MCF 10A (cell line): ENCODE results near the gene PEX13. TPM values are rescaled to one million over a fixed set of nuclear protein-coding genes. Genes with fewer than 3 reads are reported as not detected.

Experiments
- BruUV-seq: library from RNA; stranded (reverse); fragments of 400-500 nt; replicated peaks from 2 replicates; lab custom pipeline; 2021; lab: Mats Ljungman, UMichigan
- CTCF ChIA-PET: fragments of 300-600 bp; sonication (Branson Sonifier 250); formaldehyde crosslinking; extraction: SDS; loops from one replicate; lab custom pipeline; 2021; ENCODE audit warnings: antibody characterized with exemption, inconsistent platforms; lab: Yijun Ruan, JAX
- POLR2A ChIA-PET: fragments of 300-600, 350-650 bp; sonication (Branson Sonifier 250); formaldehyde crosslinking; extraction: SDS; loops from one replicate; lab custom pipeline; 2020; ENCODE audit warnings: antibody characterized with exemption, inconsistent platforms; lab: Yijun Ruan, JAX
- DNase-seq: peaks from one replicate; pipeline ENCODE4 v3.0.0-alpha.2; 2018; ENCODE audit not compliant: unreplicated experiment
- H3K27ac Mint-ChIP-seq: one replicate; pipeline ENCODE4 v1.8.0; 2022; ENCODE audit warnings: mild to moderate bottlenecking, low read depth, mixed read lengths; ENCODE audit not compliant: unreplicated experiment
- H3K27me3 Mint-ChIP-seq: one replicate; pipeline ENCODE4 v1.8.0; 2022; ENCODE audit warnings: mixed read lengths; ENCODE audit not compliant: insufficient read depth, unreplicated experiment
- H3K36me3 Mint-ChIP-seq: one replicate; pipeline ENCODE4 v1.8.0; 2022; ENCODE audit warnings: mild to moderate bottlenecking, moderate library complexity, mixed read lengths; ENCODE audit not compliant: insufficient read depth, unreplicated experiment
- H3K4me1 Mint-ChIP-seq: one replicate; pipeline ENCODE4 v1.8.0; 2022; ENCODE audit warnings: mixed read lengths; ENCODE audit not compliant: insufficient read depth, unreplicated experiment
- H3K4me3 Mint-ChIP-seq: one replicate; pipeline ENCODE4 v1.8.0; 2022; ENCODE audit warnings: mild to moderate bottlenecking, moderate library complexity, mixed read lengths; ENCODE audit not compliant: unreplicated experiment
- H3K9me3 Mint-ChIP-seq: one replicate; pipeline ENCODE4 v1.8.0; 2022; ENCODE audit warnings: mixed read lengths; ENCODE audit not compliant: unreplicated experiment
- intact Hi-C: fragments of 100-400 bp; cut with micrococcal nuclease; formaldehyde crosslinking; loops from 2 replicates; pipeline ENCODE4 v1.14.1; 2022
- total RNA-seq: library from RNA; stranded (reverse); gene quantifications from 2 replicates; pipeline ENCODE4 v1.2.3, GENCODE V29; 2022
- TF ChIP-seq, protein P1 (sequence below): fragments of 200-600 bp; IDR thresholded peaks from one replicate; pipeline ENCODE4 v1.8.0; 2022; ENCODE audit warnings: antibody characterized with exemption, mild to moderate bottlenecking; ENCODE audit not compliant: unreplicated experiment

PEX13 gene
- total RNA-seq, 1 experiment from 2014 or later: 18.6 TPM

DNA sequence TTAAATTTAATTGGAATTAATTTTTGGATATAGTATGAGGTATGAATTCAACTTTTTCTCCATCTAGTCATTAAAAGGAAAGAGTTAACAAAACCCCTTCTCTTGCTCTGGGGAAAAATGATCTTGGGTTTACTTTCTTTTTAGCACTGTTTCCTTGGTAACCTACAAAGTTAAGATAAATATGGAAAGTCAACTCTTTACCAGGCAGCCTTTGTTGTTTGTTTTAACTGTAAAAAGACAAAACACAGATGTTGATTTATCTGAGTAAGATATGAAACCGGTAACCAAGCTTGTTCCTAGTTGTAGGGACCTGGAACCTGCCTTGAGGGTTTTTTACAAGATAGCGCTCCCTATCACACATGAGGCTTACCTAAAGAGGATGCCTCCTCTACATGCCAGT lies 38.0 kb downstream of the PEX13 start:
- no peaks in the 10 kb centered on the region for H3K9me3 Mint-ChIP-seq
- H3K27ac Mint-ChIP-seq: no peak overlapping the region
- POLR2A ChIA-PET: interaction anchor here (0.6 to 2.4 kb wide), 2 partner anchors 11 to 86 kb away, joined by 3 to 6 read pairs; partner anchors contain the start of gene SANBR
- TF ChIP-seq, protein P1, sequence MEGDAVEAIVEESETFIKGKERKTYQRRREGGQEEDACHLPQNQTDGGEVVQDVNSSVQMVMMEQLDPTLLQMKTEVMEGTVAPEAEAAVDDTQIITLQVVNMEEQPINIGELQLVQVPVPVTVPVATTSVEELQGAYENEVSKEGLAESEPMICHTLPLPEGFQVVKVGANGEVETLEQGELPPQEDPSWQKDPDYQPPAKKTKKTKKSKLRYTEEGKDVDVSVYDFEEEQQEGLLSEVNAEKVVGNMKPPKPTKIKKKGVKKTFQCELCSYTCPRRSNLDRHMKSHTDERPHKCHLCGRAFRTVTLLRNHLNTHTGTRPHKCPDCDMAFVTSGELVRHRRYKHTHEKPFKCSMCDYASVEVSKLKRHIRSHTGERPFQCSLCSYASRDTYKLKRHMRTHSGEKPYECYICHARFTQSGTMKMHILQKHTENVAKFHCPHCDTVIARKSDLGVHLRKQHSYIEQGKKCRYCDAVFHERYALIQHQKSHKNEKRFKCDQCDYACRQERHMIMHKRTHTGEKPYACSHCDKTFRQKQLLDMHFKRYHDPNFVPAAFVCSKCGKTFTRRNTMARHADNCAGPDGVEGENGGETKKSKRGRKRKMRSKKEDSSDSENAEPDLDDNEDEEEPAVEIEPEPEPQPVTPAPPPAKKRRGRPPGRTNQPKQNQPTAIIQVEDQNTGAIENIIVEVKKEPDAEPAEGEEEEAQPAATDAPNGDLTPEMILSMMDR: no peak
- no peak overlapping the region for H3K4me3 Mint-ChIP-seq
- peaks cover 28% of the 10 kb centered on the region for H3K36me3 Mint-ChIP-seq
- no TSS peak for BruUV-seq
- intact Hi-C loops: no loop called here
- H3K27me3 Mint-ChIP-seq: no peaks in the 10 kb centered on the region
- H3K4me1 Mint-ChIP-seq: no peaks in the 10 kb centered on the region
- CTCF ChIA-PET: interaction anchor here (0.7 to 1.4 kb wide), 3 partner anchors 21 to 189 kb away, joined by 3 to 4 read pairs (median 3); no protein-coding TSS in a partner anchor
- no peak for DNase-seq

DNA sequence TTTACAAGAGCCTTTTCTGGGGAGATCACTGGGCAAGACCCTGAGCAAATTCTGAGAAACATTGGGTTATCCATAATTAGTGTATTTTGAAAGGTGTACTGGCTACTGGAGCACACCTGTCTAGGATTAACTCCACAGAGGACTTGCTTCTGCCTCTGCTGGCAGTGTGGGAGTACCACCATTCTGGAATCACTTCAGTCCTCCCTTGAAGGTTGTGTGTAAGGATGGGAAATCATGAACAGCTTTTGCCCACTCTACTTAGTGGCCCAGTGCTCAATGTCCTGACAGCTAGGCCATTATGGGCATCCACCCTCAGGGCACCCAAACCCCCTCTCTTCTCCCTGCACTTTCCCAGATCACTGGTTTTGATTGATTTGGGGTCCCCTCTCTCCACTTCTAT lies 40.0 kb downstream of the PEX13 start:
- Mint-ChIP-seq H3K4me3 (no peak overlapping the region), H3K9me3 (no peaks in the 10 kb centered on the region), H3K4me1 (no peaks in the 10 kb centered on the region), H3K36me3 (peaks cover 21% of the 10 kb centered on the region), H3K27me3 (no peaks in the 10 kb centered on the region), H3K27ac (no peak overlapping the region)
- no peak for DNase-seq
- POLR2A ChIA-PET: no interaction called here
- intact Hi-C loops: no loop called here
- no TSS peak for BruUV-seq
- TF ChIP-seq, protein P1: no peak
- CTCF ChIA-PET: no interaction called here

DNA sequence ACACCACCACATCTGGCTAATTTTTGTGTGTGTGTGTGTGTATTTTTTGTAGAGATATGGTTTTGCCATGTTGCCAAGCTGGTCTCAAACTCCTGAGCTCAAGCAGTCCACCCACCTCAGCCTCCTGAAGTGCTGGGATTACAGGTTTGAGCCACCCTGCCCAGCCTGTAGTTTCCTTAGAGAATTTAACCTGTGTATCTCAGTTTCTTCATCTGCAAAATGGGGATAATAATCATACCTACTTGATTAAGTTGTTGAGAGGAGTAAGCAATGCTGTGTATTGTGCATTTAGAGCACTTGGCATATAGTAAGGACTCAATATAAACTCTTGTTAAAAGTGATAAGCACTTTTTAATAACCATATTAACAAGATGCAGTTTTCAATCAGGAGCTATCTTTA lies 41.9 kb downstream of the PEX13 start:
- intact Hi-C loops: no loop called here

More for the DNA sequence above, 41.9 kb downstream of the PEX13 start:
- no peaks in the 10 kb centered on the region for H3K4me1 Mint-ChIP-seq
- H3K36me3 Mint-ChIP-seq: peaks cover 15% of the 10 kb centered on the region
- BruUV-seq: no TSS peak
- no peaks in the 10 kb centered on the region for H3K9me3 Mint-ChIP-seq
- ChIA-PET POLR2A (interaction anchor here (0.5 kb wide), 1 partner anchor 28 kb away, joined by 3 read pairs; no protein-coding TSS in a partner anchor), CTCF (interaction anchor here (1.1 kb wide), 1 partner anchor 385 kb away, joined by 3 read pairs; no protein-coding TSS in a partner anchor)
- no peak overlapping the region for H3K4me3 Mint-ChIP-seq
- TF ChIP-seq, protein P1: no peak
- DNase-seq: no peak
- H3K27me3 Mint-ChIP-seq: no peaks in the 10 kb centered on the region
- H3K27ac Mint-ChIP-seq: no peak overlapping the region
